GM12878 (cell line): ENCODE results near the gene DTL. TPM values are rescaled to one million over a fixed set of nuclear protein-coding genes. Genes with fewer than 3 reads are reported as not detected.

Experiments
- ATAC-seq: fragments of 200-7000 bp; cut with Tn5 transposase; 3 replicates; pipeline ENCODE4 v1.9.1; 2020; ENCODE audit warnings: mild to moderate bottlenecking, moderate library complexity
- BruUV-seq: library from RNA; stranded (reverse); fragments of 400-500 nt; replicated peaks from 2 replicates; lab custom pipeline; 2021; lab: Mats Ljungman, UMichigan
- CTCF ChIA-PET: fragments of 300-600 bp; sonication (Branson Sonifier 250); formaldehyde crosslinking; extraction: SDS; loops from one replicate; lab custom pipeline; 2021; ENCODE audit warnings: inconsistent platforms; lab: Yijun Ruan, JAX
- POLR2A ChIA-PET: fragments of 350-600 bp; formaldehyde crosslinking; extraction: SDS; loops from one replicate; lab custom pipeline; 2021; ENCODE audit warnings: inconsistent platforms; lab: Charles Lee
- RAD21 ChIA-PET: fragments of 300-600 bp; sonication (Branson Sonifier 250); formaldehyde crosslinking; loops from one replicate; lab custom pipeline; 2023; ENCODE audit warnings: antibody characterized with exemption; ENCODE audit not compliant: unreplicated experiment; lab: Charles Lee
- SMC1A ChIA-PET: fragments of 300-600 bp; sonication (Branson Sonifier 250); formaldehyde crosslinking; loops from one replicate; lab custom pipeline; 2023; ENCODE audit not compliant: unreplicated experiment, uncharacterized antibody; lab: Charles Lee
- DNase-seq: peaks from one replicate; pipeline ENCODE4 v3.0.0-alpha.2; 2011; ENCODE audit warnings: low read depth, low spot score
- FAIRE-seq: peaks from 3 replicates; lab custom pipeline; 2011; peaks lifted over from hg19 to GRCh38; lab: Jason Lieb, UNC
- H2AFZ ChIP-seq: 2 replicates; pipeline ENCODE4 v1.6.0; 2011; ENCODE audit warnings: low read depth, low read length, control low read depth; ENCODE audit not compliant: control insufficient read depth
- H3K27ac ChIP-seq: 2 replicates; pipeline ENCODE4 v1.5.1; 2011; ENCODE audit warnings: control low read depth; ENCODE audit not compliant: control insufficient read depth, insufficient read depth
- H3K27me3 ChIP-seq, 2 experiments: replicated peaks in 1 of 2; 2 replicates each; pipeline versions ENCODE4 v1.6.0 to v1.6.1; 2011; ENCODE audit warnings: low read length in 1 of 2; ENCODE audit not compliant: control insufficient read depth in 2 of 2, insufficient read depth in 2 of 2
- H3K36me3 ChIP-seq, 2 experiments: 2 replicates each; pipeline ENCODE4 v1.5.1; 2011; ENCODE audit warnings: low read length in 1 of 2; ENCODE audit not compliant: control insufficient read depth in 2 of 2, insufficient read depth in 2 of 2
- H3K4me1 ChIP-seq: 2 replicates; pipeline ENCODE4 v1.6.1; 2011; ENCODE audit warnings: mild to moderate bottlenecking, low read length, moderate library complexity, mixed read lengths; ENCODE audit not compliant: control insufficient read depth, insufficient read depth
- H3K4me2 ChIP-seq: 2 replicates; pipeline ENCODE4 v1.6.0; 2011; ENCODE audit warnings: control low read depth; ENCODE audit not compliant: control insufficient read depth, insufficient read depth
- H3K4me3 ChIP-seq: fragments of 200-600 bp; sonication (generic); 2 replicates; pipeline ENCODE4 v1.5.1; 2016
- H3K79me2 ChIP-seq: 2 replicates; pipeline ENCODE4 v1.6.0; 2011; ENCODE audit warnings: low read length; ENCODE audit not compliant: control insufficient read depth, insufficient read depth
- H3K9ac ChIP-seq: 2 replicates; pipeline ENCODE4 v1.8.0; 2011; ENCODE audit warnings: low read length, control low read depth, mixed read lengths; ENCODE audit not compliant: control insufficient read depth, insufficient read depth
- H3K9me3 ChIP-seq: replicated peaks from 3 replicates; pipeline ENCODE4 v1.5.1; 2011; ENCODE audit warnings: mild to moderate bottlenecking, low read length; ENCODE audit not compliant: control insufficient read depth, insufficient read depth
- H4K20me1 ChIP-seq: 2 replicates; pipeline ENCODE4 v1.6.0; 2011; ENCODE audit not compliant: control insufficient read depth, insufficient read depth
- ATF7 ChIP-seq: fragments of 450-650 bp; IDR thresholded peaks from 2 replicates; pipeline ENCODE4 v1.6.1; 2016; ENCODE audit warnings: low read depth, mild to moderate bottlenecking
- HDAC6 ChIP-seq: fragments of 200-600 bp; sonication (generic); IDR thresholded peaks from one replicate; pipeline ENCODE4 v1.8.0; 2017; ENCODE audit warnings: antibody characterized with exemption; ENCODE audit not compliant: unreplicated experiment
- IKZF1 ChIP-seq: fragments of 450-650 bp; conservative IDR thresholded peaks from 2 replicates; pipeline ENCODE4 v1.6.1; 2017; ENCODE audit warnings: antibody characterized with exemption, mild to moderate bottlenecking
- NFYA ChIP-seq: IDR thresholded peaks from 2 replicates; pipeline ENCODE4 v1.6.1; 2011; ENCODE audit warnings: low read depth, mild to moderate bottlenecking, low read length, improper control_type of control experiment, borderline replicate concordance
- PAX5 ChIP-seq: IDR thresholded peaks from 2 replicates; pipeline ENCODE4 v1.6.1; 2011; ENCODE audit warnings: low read depth, low read length, borderline replicate concordance
- ZZZ3 ChIP-seq: IDR thresholded peaks from 2 replicates; pipeline ENCODE4 v1.6.1; 2011; ENCODE audit warnings: low read depth; ENCODE audit not compliant: control insufficient read depth, insufficient read length
- WGBS: methylation state at CpG from one replicate; pipeline ENCODE4 v1.1.6; 2016; ENCODE audit warnings: low lambda C conversion rate; ENCODE audit not compliant: insufficient replicate concordance, insufficient coverage; ENCODE audit errors: missing lambda C conversion rate; 5-methylcytosine and 5-hydroxymethylcytosine counted together
- in situ Hi-C: fragments of 300-500 bp; cut with MboI; formaldehyde crosslinking; loops from 9 replicates; pipeline ENCODE4 v1.14.3; 2018; ENCODE audit warnings: mixed read lengths
- intact Hi-C: fragments of 100-400 bp; cut with micrococcal nuclease; formaldehyde crosslinking; loops from one replicate; pipeline ENCODE4 v1.14.2; 2022; ENCODE audit not compliant: unreplicated experiment
- polyA plus RNA-seq, 11 experiments: library from polyadenylated mRNA; depleted of rRNA in 4 of 11; unstranded in 6 of 11; stranded (reverse) in 5 of 11; fragments of >200 nt; fragmentation: Nextera tagmentation in 4 of 11; fragmentation: Illumina TruSeq in 1 of 11; extraction: Ambion mirVana in 4 of 11; extraction: Trizol in 1 of 11; gene quantifications; 1 replicate in 1 of 11; 2 replicates in 10 of 11; pipeline versions ENCODE4 v1.2.1 to v1.2.3, GENCODE V29; 2011 to 2016; ENCODE audit warnings: inconsistent platforms in 2 of 11, missing spikeins in 2 of 11, low read depth in 1 of 11
- total RNA-seq, 4 experiments: library from RNA; depleted of rRNA in 3 of 4; stranded (reverse); fragments of >200 nt in 3 of 4; fragmentation: Illumina TruSeq in 1 of 4; extraction: Trizol in 1 of 4; gene quantifications; 2 replicates each; pipeline versions ENCODE4 v1.2.1 to v1.2.3, GENCODE V29; 2013 to 2021
- TF ChIP-seq, protein P1 (sequence below): fragments of 450-650 bp; IDR thresholded peaks from 2 replicates; pipeline ENCODE4 v1.6.1; 2018; ENCODE audit warnings: borderline replicate concordance, mild to moderate bottlenecking; ENCODE audit not compliant: partially characterized antibody
- TF ChIP-seq, protein P2 (sequence below): fragments of 450-650 bp; conservative IDR thresholded peaks from 2 replicates; pipeline ENCODE4 v1.6.1; 2017; ENCODE audit warnings: mild to moderate bottlenecking, moderate library complexity
- TF ChIP-seq, protein P3 (sequence below): fragments of 450-650 bp; IDR thresholded peaks from 2 replicates; pipeline ENCODE4 v1.6.1; 2016; ENCODE audit warnings: mild to moderate bottlenecking, moderate library complexity, borderline replicate concordance

DTL gene
- total and polyA plus RNA-seq, 10 of the 15 experiments (the other 5 are each of a cell fraction or from before 2014, with no cell fraction given), result 24.1 to 73.4 (median 52.2) TPM

DNA sequence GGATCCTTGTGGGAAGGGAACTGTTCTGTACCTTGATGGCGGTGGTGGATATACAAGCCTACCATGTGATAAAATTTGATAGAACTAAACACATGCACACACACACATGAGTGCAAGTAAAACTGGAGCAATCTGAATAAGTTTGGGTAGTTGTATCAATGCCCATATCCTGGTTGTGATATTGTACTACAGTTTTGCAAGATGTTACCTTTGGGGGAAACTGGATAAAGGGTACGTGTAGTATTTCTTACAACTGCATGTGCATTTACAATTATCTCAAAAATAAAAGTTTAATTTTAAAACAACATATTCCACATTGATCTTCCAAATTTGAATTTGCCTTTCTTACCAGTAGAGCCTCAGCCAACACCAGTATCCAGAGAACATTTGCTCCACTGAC lies 99.6 kb downstream of the DTL start:
- in situ Hi-C loops (no loop called here), intact Hi-C loops (no loop called here)
- Histone ChIP-seq H3K4me3 (no peak overlapping the region), H3K79me2 (no peaks in the 10 kb centered on the region), H3K9me3 (no peaks in the 10 kb centered on the region), H4K20me1 (no peaks in the 10 kb centered on the region), H3K27me3 (no peaks in the 10 kb centered on the region), H3K27ac (no peak overlapping the region), H3K4me2 (no peak overlapping the region), H2AFZ (no peak overlapping the region), H3K36me3 (no peaks in the 10 kb centered on the region), H3K4me1 (no peaks in the 10 kb centered on the region), H3K9ac (no peak overlapping the region)
- CTCF ChIA-PET, result interaction anchor here (0.6 kb wide), 1 partner anchor 455 kb away, joined by 3 read pairs; no protein-coding TSS in a partner anchor
- no TSS peak for BruUV-seq
- SMC1A ChIA-PET, result no interaction called here
- RAD21 ChIA-PET, result no interaction called here
- ATAC-seq (no peak), DNase-seq (no peak), FAIRE-seq (no peak)
- TF ChIP-seq PAX5, result no peak
- TF ChIP-seq, protein P1, sequence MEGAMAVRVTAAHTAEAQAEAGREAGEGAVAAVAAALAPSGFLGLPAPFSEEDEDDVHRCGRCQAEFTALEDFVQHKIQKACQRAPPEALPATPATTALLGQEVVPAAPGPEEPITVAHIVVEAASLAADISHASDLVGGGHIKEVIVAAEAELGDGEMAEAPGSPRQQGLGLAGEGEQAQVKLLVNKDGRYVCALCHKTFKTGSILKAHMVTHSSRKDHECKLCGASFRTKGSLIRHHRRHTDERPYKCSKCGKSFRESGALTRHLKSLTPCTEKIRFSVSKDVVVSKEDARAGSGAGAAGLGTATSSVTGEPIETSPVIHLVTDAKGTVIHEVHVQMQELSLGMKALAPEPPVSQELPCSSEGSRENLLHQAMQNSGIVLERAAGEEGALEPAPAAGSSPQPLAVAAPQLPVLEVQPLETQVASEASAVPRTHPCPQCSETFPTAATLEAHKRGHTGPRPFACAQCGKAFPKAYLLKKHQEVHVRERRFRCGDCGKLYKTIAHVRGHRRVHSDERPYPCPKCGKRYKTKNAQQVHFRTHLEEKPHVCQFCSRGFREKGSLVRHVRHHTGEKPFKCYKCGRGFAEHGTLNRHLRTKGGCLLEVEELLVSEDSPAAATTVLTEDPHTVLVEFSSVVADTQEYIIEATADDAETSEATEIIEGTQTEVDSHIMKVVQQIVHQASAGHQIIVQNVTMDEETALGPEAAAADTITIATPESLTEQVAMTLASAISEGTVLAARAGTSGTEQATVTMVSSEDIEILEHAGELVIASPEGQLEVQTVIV, result no peak
- no peak for TF ChIP-seq NFYA
- TF ChIP-seq ZZZ3, result no peak
- 98% methylated on average over 2 of the region's 2 CpGs for WGBS
- POLR2A ChIA-PET, result no interaction called here

DNA sequence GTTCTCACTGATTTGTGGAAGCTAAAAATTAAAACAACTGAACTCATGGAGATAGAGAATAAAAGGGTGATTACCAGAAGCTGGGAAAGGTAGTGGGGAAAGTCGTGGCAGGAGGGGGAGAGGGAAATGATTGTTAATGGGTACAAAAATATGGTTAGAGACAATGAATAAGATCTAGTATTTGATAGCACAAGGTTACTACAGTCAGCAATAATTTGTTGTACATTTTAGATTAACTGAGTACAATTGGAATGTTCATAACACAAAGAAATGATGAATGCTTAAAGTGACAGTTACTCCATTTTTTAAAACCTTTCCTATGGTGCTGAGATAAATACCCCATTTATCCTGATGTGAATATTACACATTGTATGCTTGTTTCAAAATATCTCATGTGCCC lies 102.3 kb downstream of the DTL start:
- RAD21 ChIA-PET, result no interaction called here
- 69% methylated on average over 1 of the region's 1 CpG for WGBS
- no peaks in the 10 kb centered on the region for H3K27me3 ChIP-seq
- no peaks in the 10 kb centered on the region for H3K4me1 ChIP-seq
- no peak overlapping the region for H3K9ac ChIP-seq
- no TSS peak for BruUV-seq
- FAIRE-seq, result no peak
- CTCF ChIA-PET, result no interaction called here
- intact Hi-C loops, result no loop called here
- in situ Hi-C loops, result no loop called here
- no peaks in the 10 kb centered on the region for H3K9me3 ChIP-seq
- no peaks in the 10 kb centered on the region for H4K20me1 ChIP-seq
- H3K27ac ChIP-seq, result no peak overlapping the region
- no peaks in the 10 kb centered on the region for H3K79me2 ChIP-seq
- H3K4me2 ChIP-seq, result no peak overlapping the region
- H2AFZ ChIP-seq, result no peak overlapping the region
- POLR2A ChIA-PET, result no interaction called here
- H3K36me3 ChIP-seq, result no peaks in the 10 kb centered on the region
- SMC1A ChIA-PET, result no interaction called here
- no peak for DNase-seq
- no peak overlapping the region for H3K4me3 ChIP-seq
- ATAC-seq, result no peak
- TF ChIP-seq HDAC6 (no peak), IKZF1 (no peak), ATF7 (no peak)
- TF ChIP-seq, protein P2, sequence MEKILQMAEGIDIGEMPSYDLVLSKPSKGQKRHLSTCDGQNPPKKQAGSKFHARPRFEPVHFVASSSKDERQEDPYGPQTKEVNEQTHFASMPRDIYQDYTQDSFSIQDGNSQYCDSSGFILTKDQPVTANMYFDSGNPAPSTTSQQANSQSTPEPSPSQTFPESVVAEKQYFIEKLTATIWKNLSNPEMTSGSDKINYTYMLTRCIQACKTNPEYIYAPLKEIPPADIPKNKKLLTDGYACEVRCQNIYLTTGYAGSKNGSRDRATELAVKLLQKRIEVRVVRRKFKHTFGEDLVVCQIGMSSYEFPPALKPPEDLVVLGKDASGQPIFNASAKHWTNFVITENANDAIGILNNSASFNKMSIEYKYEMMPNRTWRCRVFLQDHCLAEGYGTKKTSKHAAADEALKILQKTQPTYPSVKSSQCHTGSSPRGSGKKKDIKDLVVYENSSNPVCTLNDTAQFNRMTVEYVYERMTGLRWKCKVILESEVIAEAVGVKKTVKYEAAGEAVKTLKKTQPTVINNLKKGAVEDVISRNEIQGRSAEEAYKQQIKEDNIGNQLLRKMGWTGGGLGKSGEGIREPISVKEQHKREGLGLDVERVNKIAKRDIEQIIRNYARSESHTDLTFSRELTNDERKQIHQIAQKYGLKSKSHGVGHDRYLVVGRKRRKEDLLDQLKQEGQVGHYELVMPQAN, result no peak
- TF ChIP-seq, protein P3, sequence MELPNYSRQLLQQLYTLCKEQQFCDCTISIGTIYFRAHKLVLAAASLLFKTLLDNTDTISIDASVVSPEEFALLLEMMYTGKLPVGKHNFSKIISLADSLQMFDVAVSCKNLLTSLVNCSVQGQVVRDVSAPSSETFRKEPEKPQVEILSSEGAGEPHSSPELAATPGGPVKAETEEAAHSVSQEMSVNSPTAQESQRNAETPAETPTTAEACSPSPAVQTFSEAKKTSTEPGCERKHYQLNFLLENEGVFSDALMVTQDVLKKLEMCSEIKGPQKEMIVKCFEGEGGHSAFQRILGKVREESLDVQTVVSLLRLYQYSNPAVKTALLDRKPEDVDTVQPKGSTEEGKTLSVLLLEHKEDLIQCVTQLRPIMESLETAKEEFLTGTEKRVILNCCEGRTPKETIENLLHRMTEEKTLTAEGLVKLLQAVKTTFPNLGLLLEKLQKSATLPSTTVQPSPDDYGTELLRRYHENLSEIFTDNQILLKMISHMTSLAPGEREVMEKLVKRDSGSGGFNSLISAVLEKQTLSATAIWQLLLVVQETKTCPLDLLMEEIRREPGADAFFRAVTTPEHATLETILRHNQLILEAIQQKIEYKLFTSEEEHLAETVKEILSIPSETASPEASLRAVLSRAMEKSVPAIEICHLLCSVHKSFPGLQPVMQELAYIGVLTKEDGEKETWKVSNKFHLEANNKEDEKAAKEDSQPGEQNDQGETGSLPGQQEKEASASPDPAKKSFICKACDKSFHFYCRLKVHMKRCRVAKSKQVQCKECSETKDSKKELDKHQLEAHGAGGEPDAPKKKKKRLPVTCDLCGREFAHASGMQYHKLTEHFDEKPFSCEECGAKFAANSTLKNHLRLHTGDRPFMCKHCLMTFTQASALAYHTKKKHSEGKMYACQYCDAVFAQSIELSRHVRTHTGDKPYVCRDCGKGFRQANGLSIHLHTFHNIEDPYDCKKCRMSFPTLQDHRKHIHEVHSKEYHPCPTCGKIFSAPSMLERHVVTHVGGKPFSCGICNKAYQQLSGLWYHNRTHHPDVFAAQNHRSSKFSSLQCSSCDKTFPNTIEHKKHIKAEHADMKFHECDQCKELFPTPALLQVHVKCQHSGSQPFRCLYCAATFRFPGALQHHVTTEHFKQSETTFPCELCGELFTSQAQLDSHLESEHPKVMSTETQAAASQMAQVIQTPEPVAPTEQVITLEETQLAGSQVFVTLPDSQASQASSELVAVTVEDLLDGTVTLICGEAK, result no peak
